PC-9 (cell line): ENCODE data around the gene OR52I1. TPM values are rescaled to one million over a fixed set of nuclear protein-coding genes. Genes with fewer than 3 reads are reported as not detected.

Experiments used
- BruUV-seq: library from RNA; stranded (reverse); fragments of 400-500 nt; replicated peaks from 2 replicates; lab custom pipeline; 2021; lab: Mats Ljungman, UMichigan
- CTCF ChIA-PET: fragments of 300-600 bp; sonication (Branson Sonifier 250); formaldehyde crosslinking; loops from one replicate; lab custom pipeline; 2022; ENCODE audit warnings: antibody characterized with exemption; lab: Charles Lee
- POLR2A ChIA-PET: fragments of 300-600 bp; sonication (Branson Sonifier 250); formaldehyde crosslinking; loops from one replicate; lab custom pipeline; 2022; ENCODE audit warnings: antibody characterized with exemption; ENCODE audit not compliant: unreplicated experiment; lab: Charles Lee
- DNase-seq, 2 experiments: peaks; one replicate each; pipeline versions ENCODE4 v3.0.0 to v3.0.0-alpha.2; 2015 to 2022; ENCODE audit warnings: mixed read lengths in 1 of 2
- H2AFZ ChIP-seq: fragments of 200-600 bp; sonication (generic); 2 replicates; pipeline ENCODE4 v1.8.1; 2017; ENCODE audit warnings: antibody characterized with exemption
- H3F3A ChIP-seq: fragments of 200-600 bp; sonication (generic); 2 replicates; pipeline ENCODE4 v1.8.1; 2017; ENCODE audit warnings: antibody characterized with exemption, mild to moderate bottlenecking, low read depth; ENCODE audit not compliant: insufficient read depth
- H3K27ac ChIP-seq: fragments of 200-600 bp; sonication (generic); 2 replicates; pipeline ENCODE4 v1.6.1; 2016; ENCODE audit warnings: mixed run types
- H3K27me3 ChIP-seq: fragments of 200-600 bp; sonication (generic); 2 replicates; pipeline ENCODE4 v1.6.1; 2016; ENCODE audit warnings: low read depth, mixed run types; ENCODE audit not compliant: insufficient read depth
- H3K36me3 ChIP-seq: fragments of 200-600 bp; sonication (generic); 2 replicates; pipeline ENCODE4 v1.6.1; 2016; ENCODE audit warnings: low read depth, mixed run types
- H3K4me1 ChIP-seq: fragments of 200-600 bp; sonication (generic); replicated peaks from 2 replicates; pipeline ENCODE4 v1.6.1; 2016; ENCODE audit warnings: mixed run types; ENCODE audit not compliant: insufficient read depth
- H3K4me2 ChIP-seq: fragments of 200-600 bp; sonication (generic); 2 replicates; pipeline ENCODE4 v1.6.1; 2017; ENCODE audit warnings: mixed run types
- H3K4me3 ChIP-seq: fragments of 200-600 bp; sonication (generic); 2 replicates; pipeline ENCODE4 v1.6.1; 2016; ENCODE audit warnings: mixed run types
- H3K79me2 ChIP-seq: fragments of 200-600 bp; sonication (generic); 2 replicates; pipeline ENCODE4 v1.6.1; 2017; ENCODE audit warnings: low read depth, mixed run types
- H3K9me2 ChIP-seq: fragments of 200-600 bp; sonication (generic); 2 replicates; pipeline ENCODE4 v1.8.1; 2017; ENCODE audit warnings: mild to moderate bottlenecking; ENCODE audit not compliant: insufficient read depth
- H3K9me3 ChIP-seq: fragments of 200-600 bp; sonication (generic); 2 replicates; pipeline ENCODE4 v1.8.1; 2016; ENCODE audit warnings: low read depth; ENCODE audit not compliant: insufficient read depth
- H4K20me1 ChIP-seq: fragments of 200-600 bp; sonication (generic); 2 replicates; pipeline ENCODE4 v1.8.1; 2017; ENCODE audit not compliant: insufficient read depth
- CTCF ChIP-seq: fragments of 200-600 bp; sonication (generic); conservative IDR thresholded peaks from 2 replicates; pipeline ENCODE4 v1.6.1; 2017; ENCODE audit warnings: mixed run types, antibody characterized with exemption, mild to moderate bottlenecking, moderate library complexity
- EZH2 ChIP-seq: fragments of 200-600 bp; sonication (generic); IDR thresholded peaks from 2 replicates; pipeline ENCODE4 v1.8.0; 2017; ENCODE audit warnings: antibody characterized with exemption, low read depth
- intact Hi-C: fragments of 100-400 bp; cut with micrococcal nuclease; formaldehyde crosslinking; loops from one replicate; pipeline ENCODE4 v1.10.0; 2022; ENCODE audit not compliant: unreplicated experiment
- total RNA-seq: library from RNA; stranded (reverse); gene quantifications from 2 replicates; pipeline ENCODE4 v1.2.3, GENCODE V29; 2021

The OR52I1 gene
- total RNA-seq, 1 experiment from 2014 or later, result 0.15 TPM

GRCh38 chr11:4576880-4577279, 17.0 kb upstream of the OR52I1 start:
- Histone ChIP-seq H4K20me1 (no peaks in the 10 kb centered on the region), H2AFZ (no peak overlapping the region), H3K4me1 (no peaks in the 10 kb centered on the region), H3K4me3 (no peak overlapping the region), H3K9me2 (no peaks in the 10 kb centered on the region), H3K79me2 (no peaks in the 10 kb centered on the region), H3F3A (no peaks in the 10 kb centered on the region), H3K27ac (no peak overlapping the region), H3K9me3 (no peaks in the 10 kb centered on the region), H3K36me3 (no peaks in the 10 kb centered on the region), H3K27me3 (peaks cover 14% of the 10 kb centered on the region), H3K4me2 (no peak overlapping the region)
- BruUV-seq, result no TSS peak
- POLR2A ChIA-PET, result no interaction called here
- DNase-seq, result no peak
- CTCF ChIA-PET, result no interaction called here
- intact Hi-C loops, result no loop called here
- TF ChIP-seq CTCF, result no peak
- TF ChIP-seq EZH2, result no peak

- H3K27ac ChIP-seq, result no peak overlapping the region
- no peak overlapping the region for H3K4me3 ChIP-seq
- ChIA-PET POLR2A (no interaction called here), CTCF (no interaction called here)
- no peaks in the 10 kb centered on the region for H3K36me3 ChIP-seq
- no peak overlapping the region for H2AFZ ChIP-seq
- no peaks in the 10 kb centered on the region for H3F3A ChIP-seq
- H3K9me2 ChIP-seq, result no peaks in the 10 kb centered on the region
- TF ChIP-seq CTCF, result no peak
- TF ChIP-seq EZH2, result no peak
- no peaks in the 10 kb centered on the region for H3K79me2 ChIP-seq
- intact Hi-C loops, result no loop called here
- no peaks in the 10 kb centered on the region for H4K20me1 ChIP-seq
- no peak for DNase-seq
- H3K4me1 ChIP-seq, result no peaks in the 10 kb centered on the region
- H3K27me3 ChIP-seq, result peaks cover 14% of the 10 kb centered on the region
- no peak overlapping the region for H3K4me2 ChIP-seq
- no peaks in the 10 kb centered on the region for H3K9me3 ChIP-seq
- BruUV-seq, result no TSS peak
Measured at GRCh38 chr11:4577761-4578160, 16.1 kb upstream of the OR52I1 start.

GRCh38 chr11:4578624-4579023, 15.2 kb upstream of the OR52I1 start:
- intact Hi-C loops, result no loop called here
- Histone ChIP-seq H3K4me1 (no peaks in the 10 kb centered on the region), H3K4me2 (no peak overlapping the region), H3K4me3 (no peak overlapping the region), H3K36me3 (no peaks in the 10 kb centered on the region), H3K27ac (no peak overlapping the region), H3F3A (no peaks in the 10 kb centered on the region), H2AFZ (no peak overlapping the region), H3K9me3 (no peaks in the 10 kb centered on the region), H3K79me2 (no peaks in the 10 kb centered on the region), H3K27me3 (peaks cover 15% of the 10 kb centered on the region), H3K9me2 (no peaks in the 10 kb centered on the region), H4K20me1 (no peaks in the 10 kb centered on the region)
- no peak for TF ChIP-seq EZH2
- BruUV-seq, result no TSS peak
- no peak for DNase-seq
- ChIA-PET CTCF (no interaction called here), POLR2A (no interaction called here)

GRCh38 chr11:4580124-4580523, 13.7 kb upstream of the OR52I1 start:
- no peaks in the 10 kb centered on the region for H4K20me1 ChIP-seq
- no peak for TF ChIP-seq CTCF
- no peak for TF ChIP-seq EZH2
- no peak overlapping the region for H2AFZ ChIP-seq
- no peaks in the 10 kb centered on the region for H3F3A ChIP-seq
- DNase-seq, result no peak
- no peaks in the 10 kb centered on the region for H3K9me3 ChIP-seq
- intact Hi-C loops, result no loop called here
- BruUV-seq, result no TSS peak
- H3K4me1 ChIP-seq, result no peaks in the 10 kb centered on the region
- POLR2A ChIA-PET, result no interaction called here
- no peak overlapping the region for H3K4me2 ChIP-seq
- CTCF ChIA-PET, result no interaction called here
- H3K9me2 ChIP-seq, result no peaks in the 10 kb centered on the region
- no peaks in the 10 kb centered on the region for H3K79me2 ChIP-seq
- peaks cover 17% of the 10 kb centered on the region for H3K27me3 ChIP-seq
- no peaks in the 10 kb centered on the region for H3K36me3 ChIP-seq
- H3K27ac ChIP-seq, result no peak overlapping the region
- no peak overlapping the region for H3K4me3 ChIP-seq
